ENCODE data around the gene NATD1. TPM values are rescaled to one million over a fixed set of nuclear protein-coding genes. Genes with fewer than 3 reads are reported as not detected.

Gene NATD1
- total and polyA plus RNA-seq, 2 of the 8 experiments (the other 6 are each of a cell fraction or from before 2014, with no cell fraction given): 5.4 to 8.4 TPM

DNA sequence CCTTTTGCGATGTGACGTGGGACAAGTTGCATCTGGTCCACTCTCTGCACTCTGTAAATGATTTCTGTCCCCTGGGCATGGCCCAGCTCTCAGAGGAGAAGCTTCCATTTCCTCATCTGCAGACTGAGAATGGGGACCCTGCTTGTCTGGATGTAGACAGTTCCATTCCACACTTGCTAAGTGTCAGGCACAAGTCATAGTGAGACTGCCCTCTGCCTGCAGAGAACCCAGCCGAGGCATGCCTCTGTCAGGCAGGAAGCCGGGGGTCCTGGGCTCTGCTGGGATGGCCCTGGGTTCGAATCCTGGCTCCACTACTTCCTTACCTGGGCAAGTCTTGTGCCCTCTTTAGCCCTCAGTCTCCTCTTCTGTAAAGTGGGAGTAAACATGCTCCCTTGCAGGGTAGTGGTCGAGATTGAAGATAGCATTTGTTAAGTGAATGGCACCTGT is 35.4 kb upstream of the NATD1 start:
- H2BK20ac ChIP-seq (ENCODE audit: low read length): no peak overlapping the region
- H4K8ac ChIP-seq (ENCODE audit: extremely low read depth, insufficient read depth, low read length): no peak overlapping the region
- no peak overlapping the region; the same call in 1 of the 2 replicates for H2AK5ac ChIP-seq (ENCODE audit: low read depth, low read length)
- H3K14ac ChIP-seq (ENCODE audit: insufficient read length): no peak overlapping the region
- no peak overlapping the region for H3K23ac ChIP-seq (ENCODE audit: insufficient read length)
- H3K27me3 ChIP-seq (replicated peaks in 1 of 4; ENCODE audit: control insufficient read depth in 3 of 4, extremely low read depth in 1 of 4, insufficient read depth in 3 of 4, low read length in 3 of 4): peaks cover 0 to 5% (median 5%) of the 10 kb centered on the region in 4 experiments; a peak in 5 of 7 replicates
- H2AFZ ChIP-seq (ENCODE audit: low read length): no peak overlapping the region
- peak overlapping the region; percentile 61; the same call in 1 of the 2 replicates for H2BK15ac ChIP-seq (ENCODE audit: low read length)
- no peak overlapping the region for H4K5ac ChIP-seq (ENCODE audit: insufficient read length, low read depth, low read length)
- H2BK12ac ChIP-seq (ENCODE audit: low read depth, low read length): no peak overlapping the region
- H4K91ac ChIP-seq (replicated peaks; ENCODE audit: insufficient read length, low read length): no peak overlapping the region
- no peak overlapping the region for H3K9ac ChIP-seq (replicated peaks in 1 of 4; ENCODE audit: extremely low read depth in 1 of 4, low read depth in 3 of 4, low read length in 3 of 4)
- H3K23me2 ChIP-seq (ENCODE audit: low read depth, low read length): peaks cover 8% of the 10 kb centered on the region; the same call in 1 of the 2 replicates
- no peak overlapping the region for H2BK5ac ChIP-seq (ENCODE audit: low read depth, low read length)
- H3K9me3 ChIP-seq (ENCODE audit: insufficient read depth in 2 of 2, low read depth in 1 of 2, low read length in 1 of 2): peaks cover 9 to 24% of the 10 kb centered on the region in 2 experiments; a peak in 3 of 4 replicates
- no peak overlapping the region for H3K4me2 ChIP-seq (ENCODE audit: insufficient read depth in 1 of 2, low read depth in 2 of 2, low read length in 2 of 2)
- ChIA-PET CTCF (ENCODE audit: partially characterized antibody) (interaction anchor here (0.6 to 4.3 kb wide), 4 partner anchors 13 to 224 kb away, joined by 3 to 17 read pairs (median 4); no protein-coding TSS in a partner anchor), POLR2A (ENCODE audit: partially characterized antibody) (no interaction called here)
- H3K4ac ChIP-seq (replicated peaks; ENCODE audit: insufficient read length, low read depth, low read length): no peak overlapping the region
- no peak overlapping the region for H3K27ac ChIP-seq (ENCODE audit: low read depth, low read length)
- peaks cover 4 to 5% of the 10 kb centered on the region in 2 experiments for H4K20me1 ChIP-seq (replicated peaks in 1 of 2; ENCODE audit: control insufficient read depth in 1 of 2, insufficient read depth in 2 of 2, low read length in 2 of 2)
- peaks cover 23% of the 10 kb centered on the region for H3K79me1 ChIP-seq (ENCODE audit: low read depth, low read length)
- no peak overlapping the region for H3K4me3 ChIP-seq (ENCODE audit: extremely low read depth in 1 of 4, insufficient read depth in 2 of 4, low read depth in 3 of 4, low read length in 4 of 4)
- H3K56ac ChIP-seq (replicated peaks; ENCODE audit: insufficient read length, low read depth, low read length): no peak overlapping the region
- 87% methylated on average over 6 of the region's 6 CpGs; no CpG with 5 or more reads in 1 of the 2 experiments for WGBS, 2 experiments (ENCODE audit: extremely low coverage in 1 of 2, insufficient coverage in 1 of 2, insufficient read length in 1 of 2, insufficient replicate concordance in 2 of 2, low coverage in 1 of 2, low lambda C conversion rate in 2 of 2, missing lambda C conversion rate in 1 of 2)
- no peak overlapping the region for H2BK120ac ChIP-seq (replicated peaks; ENCODE audit: low read depth, low read length)
- no peaks in the 10 kb centered on the region for H3K36me3 ChIP-seq (ENCODE audit: control insufficient read depth in 2 of 4, insufficient read depth in 4 of 4, low read length in 3 of 4)
- H3K18ac ChIP-seq (ENCODE audit: extremely low read depth, low read length): 0 out of 2 replicates have a peak overlapping the region, but pooled peaks have one; percentile 19
- TF ChIP-seq EGR1 (IDR thresholded peaks at IDR 0.05; ENCODE audit: borderline replicate concordance, low read depth, low read length) (no peak), CTCF (IDR thresholded peaks at IDR 0.05; ENCODE audit: control extremely low read depth in 1 of 3, insufficient read depth in 1 of 3, low read depth in 1 of 3, low read length in 3 of 3) (peak in 1 of 3 experiments; percentile 3; a peak in 1 of 4 replicates)
- peaks cover 0 to 19% (median 9%) of the 10 kb centered on the region in 4 experiments; a peak in 6 of 7 replicates for H3K4me1 ChIP-seq (replicated peaks in 1 of 4; ENCODE audit: control insufficient read depth in 3 of 4, insufficient read depth in 4 of 4, low read length in 3 of 4)
- FAIRE-seq: no peak
- DNase-seq (ENCODE audit: low read depth in 1 of 2, low spot score in 2 of 2): no peak
- peaks cover 0 to 36% of the 10 kb centered on the region in 2 experiments; a peak in 2 of 4 replicates for H3K79me2 ChIP-seq (ENCODE audit: control insufficient read depth in 1 of 2, insufficient read depth in 2 of 2, low read length in 2 of 2)
